Measurements from ENCODE around the gene CABLES2. TPM values are rescaled to one million over a fixed set of nuclear protein-coding genes. Genes with fewer than 3 reads are reported as not detected.

Gene CABLES2
- total and polyA plus RNA-seq, 4 experiments from 2014 or later, result 0.45 to 7.5 (median 3.8) TPM

DNA sequence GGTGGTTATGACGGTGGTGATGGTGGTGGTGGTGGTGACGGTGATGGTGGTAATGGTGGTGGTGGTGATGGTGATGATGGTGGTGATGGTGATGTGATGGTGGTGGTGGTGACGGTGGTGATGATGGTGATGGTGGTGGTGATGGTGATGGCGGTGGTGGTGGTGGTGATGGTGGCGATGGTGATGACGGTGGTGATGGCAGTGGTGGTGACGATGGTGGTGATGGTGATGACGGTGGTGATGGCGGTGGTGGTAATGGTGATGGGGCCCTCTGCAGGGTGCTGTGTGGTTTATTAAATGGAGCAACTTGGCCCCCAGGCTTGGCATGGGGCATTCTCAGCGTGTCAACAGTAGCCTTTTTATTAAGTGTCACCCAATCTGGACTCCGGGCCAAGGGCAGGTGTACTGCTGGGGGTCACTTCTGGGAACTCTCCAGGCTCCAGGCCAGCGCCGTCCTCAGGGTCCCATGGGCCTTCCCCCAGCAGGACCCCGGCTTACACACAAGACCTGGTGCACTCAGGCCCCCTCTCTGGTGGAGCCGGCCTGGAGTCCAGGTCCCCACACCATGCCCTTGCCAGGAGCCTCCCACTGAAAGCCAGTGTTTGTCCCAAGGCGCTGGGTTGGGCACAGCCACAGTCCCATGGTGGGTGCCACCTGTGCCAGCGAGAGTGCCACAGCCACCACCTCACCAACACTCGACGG, 8.8 kb downstream of the CABLES2 start:
- no peak overlapping the region for H3K27ac ChIP-seq (ENCODE audit: low read depth, low read length)
- no peaks in the 10 kb centered on the region for H3K27me3 Mint-ChIP-seq
- H3K4me1 Mint-ChIP-seq, result peaks cover 3 to 7% (median 3%) of the 10 kb centered on the region in 4 donors
- peaks cover 0 to 13% of the 10 kb centered on the region in 2 donors for H3K36me3 Mint-ChIP-seq
- no peak overlapping the region for H3K4me3 Mint-ChIP-seq
- H3K9me3 Mint-ChIP-seq, result peaks cover 0 to 3% (median 0%) of the 10 kb centered on the region in 8 donors
- H3K36me3 ChIP-seq (ENCODE audit: insufficient read depth, low read length), result no peaks in the 10 kb centered on the region
- intact Hi-C loops (cut with micrococcal nuclease), result no loop called here
- no peak for DNase-seq
- H3K4me1 ChIP-seq (ENCODE audit: insufficient read depth, low read length), result no peaks in the 10 kb centered on the region
- H3K9me3 ChIP-seq (ENCODE audit: control insufficient read depth in 1 of 2, low read length in 2 of 2), result no peaks in the 10 kb centered on the region
- H3K27me3 ChIP-seq (ENCODE audit: insufficient read depth, low read length), result no peaks in the 10 kb centered on the region
- no peak overlapping the region for H3K4me3 ChIP-seq (ENCODE audit: low read length in 2 of 2)
- ChIA-PET CTCF (ENCODE audit: partially characterized antibody) (interaction anchor here (2.0 kb wide), 1 partner anchor 15 kb away, joined by 6 read pairs; no protein-coding TSS in a partner anchor), POLR2A (ENCODE audit: partially characterized antibody) (no interaction called here)
- H3K27ac Mint-ChIP-seq, result no peak overlapping the region

DNA sequence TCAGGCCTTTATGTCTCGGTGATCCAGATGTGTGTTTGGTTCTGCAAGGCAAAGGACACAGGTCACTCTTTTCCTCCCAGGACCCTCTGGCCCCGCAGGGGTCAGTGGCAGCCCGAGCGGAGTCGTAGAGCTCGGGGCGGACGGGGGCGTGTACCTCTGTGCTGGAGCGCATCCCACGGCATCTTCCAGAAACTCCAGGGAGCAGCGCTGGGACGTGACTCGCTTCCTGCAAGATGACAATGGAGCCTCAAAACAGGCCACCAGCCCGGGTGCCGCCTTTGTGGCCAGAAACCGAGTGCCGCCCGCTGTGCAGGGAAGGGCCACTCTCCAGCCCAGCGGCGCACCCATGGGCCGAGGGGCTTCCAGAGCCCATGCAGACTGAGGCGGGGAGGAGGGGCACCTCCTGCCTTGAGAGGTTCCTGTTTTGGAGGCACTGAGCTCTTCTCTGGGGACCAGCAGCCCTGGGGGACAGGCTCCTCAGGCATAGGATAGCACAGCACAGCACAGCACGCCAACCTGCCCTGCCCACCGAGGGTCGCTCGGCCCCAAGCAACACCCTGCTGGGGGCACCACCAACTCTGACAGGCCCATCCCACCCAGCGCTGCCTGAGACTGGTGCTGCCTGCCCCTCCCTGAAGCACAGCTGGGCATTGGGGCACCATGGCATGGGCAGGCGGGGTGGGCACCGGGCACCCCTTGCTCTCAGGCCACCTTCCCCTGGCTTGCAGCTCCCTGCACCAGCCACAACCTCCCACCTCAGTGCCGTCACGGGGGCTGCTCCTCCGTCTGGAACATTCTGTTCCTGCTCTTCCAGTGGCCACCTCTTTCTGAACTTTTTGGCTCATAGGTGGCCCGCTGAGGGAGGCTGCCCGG, 10.5 kb downstream of the CABLES2 start:
- ChIA-PET CTCF (ENCODE audit: partially characterized antibody) (no interaction called here), POLR2A (ENCODE audit: partially characterized antibody) (no interaction called here)
- H3K9me3 Mint-ChIP-seq, result peaks cover 0 to 3% (median 0%) of the 10 kb centered on the region in 8 donors
- peaks cover 0 to 16% of the 10 kb centered on the region in 2 donors for H3K36me3 Mint-ChIP-seq
- intact Hi-C loops (cut with micrococcal nuclease), result no loop called here
- H3K4me1 Mint-ChIP-seq, result peaks cover 0 to 5% (median 1%) of the 10 kb centered on the region in 4 donors
- H3K4me1 ChIP-seq (ENCODE audit: insufficient read depth, low read length), result no peaks in the 10 kb centered on the region
- H3K9me3 ChIP-seq (ENCODE audit: control insufficient read depth in 1 of 2, low read length in 2 of 2), result no peaks in the 10 kb centered on the region
- no peaks in the 10 kb centered on the region for H3K36me3 ChIP-seq (ENCODE audit: insufficient read depth, low read length)
- DNase-seq, result no peak
- no peaks in the 10 kb centered on the region for H3K27me3 Mint-ChIP-seq
- H3K27ac ChIP-seq (ENCODE audit: low read depth, low read length), result no peak overlapping the region
- no peaks in the 10 kb centered on the region for H3K27me3 ChIP-seq (ENCODE audit: insufficient read depth, low read length)
- peak overlapping the region in 1 of 7 donors; percentile 29 for H3K27ac Mint-ChIP-seq
- H3K4me3 Mint-ChIP-seq, result no peak overlapping the region
- no peak overlapping the region for H3K4me3 ChIP-seq (ENCODE audit: low read length in 2 of 2)

DNA sequence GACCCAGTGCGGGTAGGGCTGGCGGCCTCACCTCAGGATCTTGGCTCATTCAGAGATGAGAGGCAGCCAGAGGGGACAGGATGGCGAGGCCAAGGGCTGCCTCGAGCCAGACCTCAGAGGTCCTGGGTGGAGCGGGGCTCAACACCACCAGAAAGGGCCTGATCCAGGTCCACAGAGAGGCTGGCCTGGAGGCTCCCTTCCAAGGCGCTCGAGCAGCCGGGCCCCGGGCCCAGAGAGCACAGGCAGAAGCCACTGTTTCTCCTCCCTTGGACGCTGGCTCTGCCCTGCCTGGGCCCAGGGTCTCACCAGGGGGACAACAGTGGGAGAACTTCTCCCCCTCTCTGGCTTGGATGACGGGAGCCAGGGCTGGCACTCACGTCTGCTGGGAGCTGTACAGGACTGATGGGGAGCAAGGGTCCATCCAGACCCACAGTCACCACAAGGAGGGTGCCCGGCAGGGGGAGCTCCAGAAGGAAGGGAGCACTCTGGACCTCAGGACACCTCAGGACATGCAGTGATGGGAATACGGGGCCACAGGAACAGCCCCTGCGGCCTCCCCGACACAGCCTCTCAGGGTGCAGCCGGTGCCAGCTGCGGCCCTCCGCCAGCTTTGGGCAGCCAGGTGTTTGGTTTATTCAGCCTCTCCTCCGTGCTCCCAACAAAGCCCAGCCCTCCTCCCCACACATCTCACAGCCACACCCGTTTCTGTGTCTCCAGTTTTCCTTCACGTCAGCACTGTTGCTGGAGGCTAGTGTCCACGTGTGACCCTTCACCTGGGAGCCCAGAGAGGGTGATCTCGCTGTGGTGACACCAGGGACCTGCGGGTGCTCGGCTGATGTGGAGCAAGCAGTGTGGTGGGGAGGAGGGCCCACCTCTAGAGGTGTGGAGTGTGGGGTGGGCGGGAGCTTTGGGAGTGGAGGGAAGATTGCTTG, 11.5 kb downstream of the CABLES2 start:
- Histone ChIP-seq H3K4me3 (ENCODE audit: low read length in 2 of 2) (no peak overlapping the region), H3K27me3 (ENCODE audit: insufficient read depth, low read length) (no peaks in the 10 kb centered on the region), H3K9me3 (ENCODE audit: control insufficient read depth in 1 of 2, low read length in 2 of 2) (no peaks in the 10 kb centered on the region), H3K36me3 (ENCODE audit: insufficient read depth, low read length) (peaks cover 7% of the 10 kb centered on the region), H3K27ac (ENCODE audit: low read depth, low read length) (no peak overlapping the region), H3K4me1 (ENCODE audit: insufficient read depth, low read length) (no peaks in the 10 kb centered on the region)
- intact Hi-C loops (cut with micrococcal nuclease), result no loop called here
- H3K36me3 Mint-ChIP-seq, result peaks cover 0 to 15% of the 10 kb centered on the region in 2 donors
- ChIA-PET POLR2A (ENCODE audit: partially characterized antibody) (no interaction called here), CTCF (ENCODE audit: partially characterized antibody) (no interaction called here)
- no peak overlapping the region for H3K4me3 Mint-ChIP-seq
- H3K27ac Mint-ChIP-seq, result no peak overlapping the region
- no peaks in the 10 kb centered on the region for H3K4me1 Mint-ChIP-seq
- peaks cover 0 to 3% (median 0%) of the 10 kb centered on the region in 8 donors for H3K9me3 Mint-ChIP-seq
- DNase-seq, result no peak
- no peaks in the 10 kb centered on the region for H3K27me3 Mint-ChIP-seq

DNA sequence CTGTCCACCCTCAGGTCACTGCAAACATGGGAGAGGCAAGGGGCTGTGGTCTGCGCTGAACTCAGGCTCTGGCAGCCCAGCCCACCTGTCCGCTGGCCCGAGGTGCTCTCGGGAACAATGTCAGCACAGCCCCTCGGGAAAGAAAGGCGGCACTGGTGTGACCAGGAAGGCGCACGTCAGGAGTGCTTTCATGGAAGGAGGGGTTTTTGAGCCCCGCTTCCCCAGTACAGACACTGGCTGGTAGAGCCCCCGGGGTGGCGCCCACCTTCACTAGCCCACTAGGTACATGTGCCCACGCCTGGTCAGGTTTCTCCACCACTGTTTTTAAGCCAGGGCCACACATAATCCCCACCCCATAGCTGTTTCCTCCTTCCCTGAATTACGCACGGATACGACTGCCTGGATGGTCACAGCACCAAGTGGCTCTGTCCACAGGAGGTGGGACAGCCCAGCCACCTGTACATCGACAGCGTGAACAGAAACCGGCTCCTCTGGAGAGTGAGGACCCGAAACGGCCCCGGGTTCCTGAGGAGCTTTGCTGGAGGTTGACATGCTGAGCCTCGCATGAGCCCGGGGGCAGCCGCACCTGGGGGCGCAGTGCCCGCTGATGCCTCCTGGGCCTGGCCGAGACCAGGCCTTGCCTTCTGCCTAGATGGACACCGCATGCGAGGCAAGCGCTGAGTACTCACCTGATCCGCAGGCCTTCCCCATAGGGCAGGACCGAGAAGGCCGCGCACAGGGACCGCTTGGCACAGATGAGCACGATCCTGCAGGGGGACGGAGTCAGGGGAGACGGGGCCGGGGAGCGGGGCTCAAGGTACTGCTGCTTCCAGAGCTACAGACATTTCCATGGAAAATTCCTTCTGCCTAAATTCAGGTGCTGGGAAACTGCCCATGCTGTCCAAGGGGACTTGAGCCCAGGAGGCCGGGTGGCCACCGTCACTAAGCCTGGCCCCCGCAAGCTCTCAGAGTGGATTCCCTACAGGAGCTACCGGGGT, 12.5 kb downstream of the CABLES2 start:
- peaks cover 1 to 7% (median 4%) of the 10 kb centered on the region in 4 donors for H3K4me1 Mint-ChIP-seq
- intact Hi-C loops (cut with micrococcal nuclease), result no loop called here
- no peak for DNase-seq
- H3K27me3 Mint-ChIP-seq, result no peaks in the 10 kb centered on the region
- H3K27ac Mint-ChIP-seq, result no peak overlapping the region
- POLR2A ChIA-PET (ENCODE audit: partially characterized antibody), result no interaction called here
- CTCF ChIA-PET (ENCODE audit: partially characterized antibody), result no interaction called here
- peaks cover 0 to 3% (median 0%) of the 10 kb centered on the region in 8 donors for H3K9me3 Mint-ChIP-seq
- no peaks in the 10 kb centered on the region for H3K9me3 ChIP-seq (ENCODE audit: control insufficient read depth in 1 of 2, low read length in 2 of 2)
- no peak overlapping the region for H3K4me3 Mint-ChIP-seq
- no peak overlapping the region for H3K27ac ChIP-seq (ENCODE audit: low read depth, low read length)
- no peaks in the 10 kb centered on the region for H3K4me1 ChIP-seq (ENCODE audit: insufficient read depth, low read length)
- H3K27me3 ChIP-seq (ENCODE audit: insufficient read depth, low read length), result no peaks in the 10 kb centered on the region
- peaks cover 17% of the 10 kb centered on the region for H3K36me3 ChIP-seq (ENCODE audit: insufficient read depth, low read length)
- peaks cover 3 to 21% of the 10 kb centered on the region in 2 donors for H3K36me3 Mint-ChIP-seq
- no peak overlapping the region for H3K4me3 ChIP-seq (ENCODE audit: low read length in 2 of 2)

DNA sequence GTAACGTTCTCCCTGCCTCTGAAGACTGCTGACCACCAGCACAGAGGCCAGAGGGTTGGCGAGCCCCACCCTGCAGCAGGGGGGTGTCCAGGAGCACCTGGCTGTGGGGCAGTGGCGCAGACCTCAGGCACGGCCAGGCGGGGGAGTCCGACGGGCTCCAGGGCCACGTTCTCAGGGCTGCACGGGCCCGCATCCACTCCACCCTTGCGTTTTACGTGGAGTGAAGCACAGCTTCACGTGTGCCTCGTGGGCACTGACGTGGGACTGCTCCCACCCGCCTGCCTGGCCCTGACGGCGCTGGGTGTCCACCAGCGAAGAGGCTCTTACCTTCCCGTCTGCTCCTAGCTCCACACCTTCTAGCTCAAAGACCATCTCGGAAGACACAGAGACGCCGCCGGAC, 13.3 kb downstream of the CABLES2 start:
- no peak for DNase-seq
- H3K27ac ChIP-seq (ENCODE audit: low read depth, low read length), result no peak overlapping the region
- Mint-ChIP-seq H3K27ac (no peak overlapping the region), H3K4me3 (no peak overlapping the region), H3K9me3 (peaks cover 0 to 3% (median 0%) of the 10 kb centered on the region in 8 donors), H3K27me3 (no peaks in the 10 kb centered on the region), H3K4me1 (peaks cover 4 to 14% (median 9%) of the 10 kb centered on the region in 4 donors), H3K36me3 (peaks cover 7 to 28% of the 10 kb centered on the region in 2 donors)
- no peaks in the 10 kb centered on the region for H3K9me3 ChIP-seq (ENCODE audit: control insufficient read depth in 1 of 2, low read length in 2 of 2)
- ChIA-PET POLR2A (ENCODE audit: partially characterized antibody) (no interaction called here), CTCF (ENCODE audit: partially characterized antibody) (no interaction called here)
- intact Hi-C loops (cut with micrococcal nuclease), result no loop called here
- no peak overlapping the region for H3K4me3 ChIP-seq (ENCODE audit: low read length in 2 of 2)
- H3K4me1 ChIP-seq (ENCODE audit: insufficient read depth, low read length), result peaks cover 6% of the 10 kb centered on the region
- H3K36me3 ChIP-seq (ENCODE audit: insufficient read depth, low read length), result peaks cover 24% of the 10 kb centered on the region
- no peaks in the 10 kb centered on the region for H3K27me3 ChIP-seq (ENCODE audit: insufficient read depth, low read length)

DNA sequence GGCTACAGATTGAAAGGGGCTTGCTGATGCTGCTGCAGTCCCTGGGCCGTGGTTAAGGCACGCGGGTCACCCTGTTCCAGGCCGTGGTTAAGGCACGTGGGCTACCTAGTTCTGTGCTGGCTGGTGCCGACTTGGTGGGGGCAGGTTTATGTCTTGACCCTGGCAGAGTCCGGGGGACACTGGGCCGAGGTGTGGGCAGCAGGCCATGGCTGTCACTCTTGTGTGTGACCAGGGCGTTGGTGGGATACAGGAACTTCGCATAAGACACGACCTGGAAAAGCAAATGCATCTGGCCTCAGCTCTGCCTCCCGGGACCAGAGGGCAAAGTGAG, 13.8 kb downstream of the CABLES2 start:
- Mint-ChIP-seq H3K27ac (no peak overlapping the region), H3K9me3 (peaks cover 0 to 3% (median 0%) of the 10 kb centered on the region in 8 donors), H3K27me3 (no peaks in the 10 kb centered on the region), H3K36me3 (peaks cover 11 to 34% of the 10 kb centered on the region in 2 donors), H3K4me3 (no peak overlapping the region), H3K4me1 (peaks cover 7 to 19% (median 13%) of the 10 kb centered on the region in 4 donors)
- no peak for DNase-seq
- Histone ChIP-seq H3K9me3 (ENCODE audit: control insufficient read depth in 1 of 2, low read length in 2 of 2) (no peaks in the 10 kb centered on the region), H3K27me3 (ENCODE audit: insufficient read depth, low read length) (no peaks in the 10 kb centered on the region), H3K36me3 (ENCODE audit: insufficient read depth, low read length) (peaks cover 29% of the 10 kb centered on the region), H3K4me3 (ENCODE audit: low read length in 2 of 2) (no peak overlapping the region), H3K27ac (ENCODE audit: low read depth, low read length) (no peak overlapping the region), H3K4me1 (ENCODE audit: insufficient read depth, low read length) (peaks cover 11% of the 10 kb centered on the region)
- intact Hi-C loops (cut with micrococcal nuclease), result no loop called here
- CTCF ChIA-PET (ENCODE audit: partially characterized antibody), result no interaction called here
- POLR2A ChIA-PET (ENCODE audit: partially characterized antibody), result no interaction called here

Data from CD4-positive, alpha-beta memory T cell (primary cell).